OCI-LY1 (cell line): ENCODE data around the gene SPATA13.

Experiments
- H2AFZ ChIP-seq: fragments of 200-600 bp; sonication (generic), shearing (Covaris generic); 2 replicates; pipeline ENCODE4 v1.6.0; 2014; ENCODE audit warnings: antibody characterized with exemption, mild to moderate bottlenecking, low read length
- H3F3A ChIP-seq: fragments of 200-600 bp; sonication (generic), shearing (Covaris generic); 2 replicates; pipeline ENCODE4 v1.6.0; 2014; ENCODE audit warnings: mild to moderate bottlenecking, antibody characterized with exemption, low read length, moderate library complexity; ENCODE audit not compliant: insufficient read depth
- H3K27ac ChIP-seq: fragments of 200-600 bp; sonication (generic); 2 replicates; pipeline ENCODE4 v1.5.1; 2014; ENCODE audit warnings: low read length, mixed run types, mild to moderate bottlenecking, low read depth; ENCODE audit not compliant: poor library complexity, severe bottlenecking
- H3K27me3 ChIP-seq: fragments of 200-600 bp; sonication (generic); 2 replicates; pipeline ENCODE4 v1.6.0; 2014; ENCODE audit warnings: antibody characterized with exemption, mild to moderate bottlenecking, low read length, moderate library complexity; ENCODE audit not compliant: insufficient read depth
- H3K36me3 ChIP-seq: fragments of 200-600 bp; sonication (generic); 2 replicates; pipeline ENCODE4 v1.6.1; 2014; ENCODE audit warnings: mild to moderate bottlenecking, antibody characterized with exemption, low read length, moderate library complexity, mixed read lengths; ENCODE audit not compliant: insufficient read depth
- H3K4me1 ChIP-seq: fragments of 200-600 bp; sonication (generic); 2 replicates; pipeline ENCODE4 v1.5.1; 2014; ENCODE audit warnings: mild to moderate bottlenecking, low read length, moderate library complexity; ENCODE audit not compliant: insufficient read depth, severe bottlenecking
- H3K4me2 ChIP-seq: fragments of 200-600 bp; sonication (generic), shearing (Covaris generic); 2 replicates; pipeline ENCODE4 v1.6.1; 2014; ENCODE audit warnings: low read length
- H3K4me3 ChIP-seq: fragments of 200-600 bp; sonication (generic); 2 replicates; pipeline ENCODE4 v1.5.1; 2014; ENCODE audit warnings: low read length, low read depth, mild to moderate bottlenecking, mixed read lengths; ENCODE audit not compliant: poor library complexity, severe bottlenecking
- H3K79me2 ChIP-seq: fragments of 200-600 bp; shearing (Covaris generic); 2 replicates; pipeline ENCODE4 v1.6.1; 2016; ENCODE audit warnings: mixed run types, low read length, mixed read lengths; ENCODE audit not compliant: insufficient read depth
- H3K9ac ChIP-seq: fragments of 200-600 bp; sonication (generic), shearing (Covaris generic); 2 replicates; pipeline ENCODE4 v1.6.1; 2014; ENCODE audit warnings: mild to moderate bottlenecking, low read length, mixed read lengths
- H3K9me2 ChIP-seq: fragments of 200-600 bp; sonication (generic), shearing (Covaris generic); 2 replicates; pipeline ENCODE4 v1.6.1; 2014; ENCODE audit warnings: low read depth, mild to moderate bottlenecking, low read length, mixed read lengths
- H3K9me3 ChIP-seq: fragments of 200-600 bp; shearing (Covaris generic); 2 replicates; pipeline ENCODE4 v1.6.1; 2014; ENCODE audit warnings: low read length, mixed read lengths
- H4K20me1 ChIP-seq: fragments of 200-600 bp; sonication (generic), shearing (Covaris generic); 2 replicates; pipeline ENCODE4 v1.6.0; 2016; ENCODE audit warnings: mild to moderate bottlenecking, low read length; ENCODE audit not compliant: insufficient read depth
- EZH2 ChIP-seq: fragments of 200-600 bp; sonication (generic), shearing (Covaris generic); IDR thresholded peaks from 2 replicates; pipeline ENCODE4 v1.8.0; 2017; ENCODE audit warnings: borderline replicate concordance, mixed run types, mild to moderate bottlenecking, antibody characterized with exemption, low read length, moderate library complexity, mixed read lengths
- TF ChIP-seq, protein P1 (sequence below): fragments of 200-600 bp; sonication (generic), shearing (Covaris generic); IDR thresholded peaks from 2 replicates; pipeline ENCODE4 v1.5.1; 2017; ENCODE audit warnings: mild to moderate bottlenecking, antibody characterized with exemption, low read length, moderate library complexity, mixed read lengths

The SPATA13 gene

DNA sequence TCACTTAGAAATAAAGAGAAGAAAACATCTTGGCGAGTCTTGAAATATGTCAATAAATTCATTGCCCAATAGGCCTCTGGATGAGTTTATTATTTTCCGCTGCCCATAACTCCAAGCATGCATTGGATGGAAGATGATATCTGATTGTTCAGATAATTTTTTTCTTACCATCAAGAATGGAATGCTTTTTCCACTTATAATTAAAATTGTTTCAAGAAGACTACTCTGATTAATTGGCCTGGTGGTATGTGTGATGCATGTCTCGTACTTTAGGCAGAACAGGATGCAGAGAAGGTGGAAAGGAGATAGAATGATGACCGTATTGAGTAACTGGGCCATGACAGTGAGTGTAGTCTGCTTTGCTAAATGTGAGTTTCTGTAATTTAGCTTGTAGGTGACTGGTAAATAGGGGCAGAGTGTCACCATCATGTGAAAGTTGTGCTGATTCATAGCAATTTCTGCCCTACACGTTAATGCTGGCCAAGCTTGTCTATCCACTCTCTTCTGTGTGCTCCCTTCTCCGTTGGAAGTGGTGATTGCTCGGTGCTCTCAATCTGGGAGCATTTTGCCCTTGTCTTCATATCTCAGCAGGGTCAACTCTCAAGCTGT is 13.5 kb upstream of the SPATA13 start:
- Histone ChIP-seq H3K79me2 (no peaks in the 10 kb centered on the region), H3K4me3 (no peak overlapping the region), H3K36me3 (no peaks in the 10 kb centered on the region), H3K4me2 (no peak overlapping the region), H4K20me1 (no peaks in the 10 kb centered on the region), H3K9me3 (no peaks in the 10 kb centered on the region), H3K9me2 (no peaks in the 10 kb centered on the region), H3F3A (no peaks in the 10 kb centered on the region), H3K27ac (no peak overlapping the region), H3K9ac (no peak overlapping the region), H3K4me1 (no peaks in the 10 kb centered on the region), H3K27me3 (no peaks in the 10 kb centered on the region), H2AFZ (no peak overlapping the region)
- TF ChIP-seq, protein P1, sequence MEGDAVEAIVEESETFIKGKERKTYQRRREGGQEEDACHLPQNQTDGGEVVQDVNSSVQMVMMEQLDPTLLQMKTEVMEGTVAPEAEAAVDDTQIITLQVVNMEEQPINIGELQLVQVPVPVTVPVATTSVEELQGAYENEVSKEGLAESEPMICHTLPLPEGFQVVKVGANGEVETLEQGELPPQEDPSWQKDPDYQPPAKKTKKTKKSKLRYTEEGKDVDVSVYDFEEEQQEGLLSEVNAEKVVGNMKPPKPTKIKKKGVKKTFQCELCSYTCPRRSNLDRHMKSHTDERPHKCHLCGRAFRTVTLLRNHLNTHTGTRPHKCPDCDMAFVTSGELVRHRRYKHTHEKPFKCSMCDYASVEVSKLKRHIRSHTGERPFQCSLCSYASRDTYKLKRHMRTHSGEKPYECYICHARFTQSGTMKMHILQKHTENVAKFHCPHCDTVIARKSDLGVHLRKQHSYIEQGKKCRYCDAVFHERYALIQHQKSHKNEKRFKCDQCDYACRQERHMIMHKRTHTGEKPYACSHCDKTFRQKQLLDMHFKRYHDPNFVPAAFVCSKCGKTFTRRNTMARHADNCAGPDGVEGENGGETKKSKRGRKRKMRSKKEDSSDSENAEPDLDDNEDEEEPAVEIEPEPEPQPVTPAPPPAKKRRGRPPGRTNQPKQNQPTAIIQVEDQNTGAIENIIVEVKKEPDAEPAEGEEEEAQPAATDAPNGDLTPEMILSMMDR = no peak
- TF ChIP-seq EZH2 = no peak

DNA sequence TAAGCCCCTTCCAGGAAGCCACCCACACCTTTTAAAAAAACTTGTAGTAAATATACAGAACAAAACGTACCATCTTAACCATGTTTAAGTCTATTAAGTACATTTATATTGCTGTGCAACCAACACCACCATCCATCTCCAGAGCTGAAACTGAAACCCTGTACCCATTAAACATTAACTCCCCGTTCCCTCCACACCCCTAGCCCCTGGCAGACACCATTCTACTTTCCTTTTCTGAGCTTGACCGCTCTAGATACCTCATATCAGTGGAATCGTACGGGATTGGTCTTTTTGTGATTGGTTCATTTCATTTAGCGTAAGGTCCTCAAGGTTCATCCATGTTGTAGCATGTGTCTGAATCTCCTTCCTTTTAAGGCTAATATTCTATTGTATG is 13.0 kb upstream of the SPATA13 start:
- H3K79me2 ChIP-seq = no peaks in the 10 kb centered on the region
- H3K4me3 ChIP-seq = no peak overlapping the region
- no peaks in the 10 kb centered on the region for H3K9me3 ChIP-seq
- H3K9me2 ChIP-seq = no peaks in the 10 kb centered on the region
- no peak overlapping the region for H2AFZ ChIP-seq
- H3K27ac ChIP-seq = no peak overlapping the region
- H3F3A ChIP-seq = no peaks in the 10 kb centered on the region
- H3K36me3 ChIP-seq = no peaks in the 10 kb centered on the region
- no peak overlapping the region for H3K4me2 ChIP-seq
- no peaks in the 10 kb centered on the region for H3K27me3 ChIP-seq
- TF ChIP-seq, protein P1 = no peak
- TF ChIP-seq EZH2 = no peak
- H3K4me1 ChIP-seq = no peaks in the 10 kb centered on the region
- H3K9ac ChIP-seq = no peak overlapping the region
- no peaks in the 10 kb centered on the region for H4K20me1 ChIP-seq

DNA sequence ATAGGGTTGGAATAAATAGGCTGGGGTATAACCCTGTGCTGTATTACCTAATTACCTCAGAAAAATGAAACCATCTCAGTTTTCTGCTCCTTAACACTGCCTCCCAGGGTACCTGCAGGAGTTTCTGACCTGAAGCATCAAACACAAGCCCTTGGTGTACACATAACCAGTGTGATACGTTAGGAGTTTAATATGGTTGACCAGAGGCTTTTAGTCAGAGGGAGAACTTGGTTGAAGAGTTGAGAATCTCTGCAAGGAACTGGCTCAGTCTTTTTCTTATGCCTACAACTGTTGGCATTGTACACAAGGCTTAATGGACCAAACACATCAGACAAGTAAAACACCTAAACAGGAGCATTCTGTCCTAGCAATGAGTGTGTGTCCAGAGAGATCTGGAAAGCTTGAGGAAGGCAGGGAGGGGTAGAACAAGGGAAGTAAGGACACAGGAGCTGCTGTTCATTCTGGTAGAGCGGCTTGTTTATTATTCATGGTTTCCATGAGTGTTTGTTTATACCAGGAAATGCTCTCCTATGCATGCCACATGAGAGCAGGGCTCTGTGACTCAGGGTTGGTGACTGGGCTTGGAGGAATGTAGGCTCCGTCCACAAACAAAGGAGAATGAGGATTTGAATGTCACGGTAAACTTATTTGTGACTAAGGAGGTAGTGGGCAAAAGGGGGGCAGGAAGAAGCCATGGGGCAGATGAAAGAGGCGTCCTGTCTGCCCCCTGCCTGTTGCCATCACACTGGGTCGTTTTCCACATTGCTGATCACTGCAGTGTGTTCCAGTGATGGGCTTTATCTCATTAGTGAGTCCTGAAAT is 11.9 kb upstream of the SPATA13 start:
- no peaks in the 10 kb centered on the region for H3K9me3 ChIP-seq
- no peak overlapping the region for H3K27ac ChIP-seq
- H3K4me3 ChIP-seq = no peak overlapping the region
- no peaks in the 10 kb centered on the region for H3K36me3 ChIP-seq
- no peaks in the 10 kb centered on the region for H3K27me3 ChIP-seq
- no peaks in the 10 kb centered on the region for H4K20me1 ChIP-seq
- no peak for TF ChIP-seq EZH2
- TF ChIP-seq, protein P1 = no peak
- no peaks in the 10 kb centered on the region for H3K79me2 ChIP-seq
- H3K9ac ChIP-seq = no peak overlapping the region
- H3K4me1 ChIP-seq = no peaks in the 10 kb centered on the region
- H3F3A ChIP-seq = no peaks in the 10 kb centered on the region
- no peak overlapping the region for H2AFZ ChIP-seq
- no peak overlapping the region for H3K4me2 ChIP-seq
- H3K9me2 ChIP-seq = no peaks in the 10 kb centered on the region
